HG03575 (cell line): ENCODE data around the gene INHBE.
"Not testable (repeated sequence)": the region's sequence is repeated elsewhere in the genome, so short reads cannot be mapped to it uniquely, and the experiment has no call there.

Source experiments
- ATAC-seq: cut with Tn5 transposase; IDR thresholded peaks from one replicate; pipeline ENCODE4 v1.9.1; 2021; ENCODE audit not compliant: unreplicated experiment, insufficient number of reproducible peaks, low FRiP score; ENCODE audit errors: extremely low read depth

Gene INHBE

DNA sequence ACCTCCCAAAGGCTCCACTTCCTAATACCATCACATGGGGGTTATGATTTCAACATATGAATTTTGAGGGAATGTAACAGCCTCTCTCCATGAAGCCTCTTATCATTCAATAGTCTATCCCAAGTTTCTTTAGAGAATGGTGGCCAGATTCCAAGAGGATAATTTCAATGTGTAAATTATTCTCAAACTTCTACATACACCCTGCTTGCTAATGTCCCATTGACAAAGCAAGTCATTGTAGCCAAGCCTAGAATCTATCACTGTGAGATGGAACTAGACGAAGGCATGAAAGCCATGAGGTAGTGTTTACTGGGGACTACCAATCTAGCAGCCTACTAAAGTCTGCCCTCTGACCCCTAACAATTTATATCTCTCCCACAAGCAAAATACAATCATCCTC is 16.7 kb upstream of the INHBE start:
- ATAC-seq, result no peak

DNA sequence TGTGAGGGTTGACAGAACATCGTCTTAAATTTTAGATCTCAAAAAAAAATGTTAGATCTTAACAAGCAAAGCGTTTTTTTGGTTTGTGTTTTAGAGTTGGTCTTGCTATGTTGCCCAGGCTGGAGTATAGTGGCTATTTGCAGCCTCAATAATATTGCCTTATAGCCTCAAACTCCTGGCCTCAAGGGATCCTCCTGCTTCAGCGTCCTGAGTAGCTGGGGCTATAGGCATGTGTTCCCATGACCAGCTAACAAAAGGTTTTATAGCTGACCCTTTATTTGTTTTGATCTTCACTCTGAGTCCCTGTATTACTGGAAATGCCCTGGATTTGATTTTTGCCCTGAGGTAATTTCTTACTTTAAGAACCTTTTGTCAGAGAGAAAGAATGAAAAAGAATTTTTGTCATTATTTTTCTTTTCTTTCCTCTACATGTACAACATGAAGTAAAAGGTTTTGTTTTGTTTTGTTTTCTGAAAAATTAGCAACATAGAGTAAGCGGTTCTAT is 15.3 kb upstream of the INHBE start:
- no peak for ATAC-seq

DNA sequence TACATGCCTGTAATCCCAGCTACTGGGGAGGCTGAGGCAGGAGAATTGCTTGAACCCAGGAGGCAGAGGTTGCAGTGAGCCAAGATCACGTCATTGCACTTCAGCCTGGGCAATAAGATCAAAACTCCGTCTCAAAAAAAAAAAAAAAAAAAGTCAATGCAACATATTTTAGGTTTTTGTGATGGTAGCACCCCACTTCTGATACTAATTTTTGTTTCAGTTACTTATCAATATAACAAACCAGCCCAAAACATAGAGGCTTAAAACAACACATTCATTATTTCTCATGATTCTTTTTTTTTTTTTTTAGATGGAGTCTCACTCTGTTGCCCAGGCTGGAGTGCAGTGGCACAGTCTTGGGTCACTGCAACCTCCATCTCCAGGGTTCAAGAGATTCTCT is 13.7 kb upstream of the INHBE start:
- not testable (repeated sequence) for ATAC-seq

DNA sequence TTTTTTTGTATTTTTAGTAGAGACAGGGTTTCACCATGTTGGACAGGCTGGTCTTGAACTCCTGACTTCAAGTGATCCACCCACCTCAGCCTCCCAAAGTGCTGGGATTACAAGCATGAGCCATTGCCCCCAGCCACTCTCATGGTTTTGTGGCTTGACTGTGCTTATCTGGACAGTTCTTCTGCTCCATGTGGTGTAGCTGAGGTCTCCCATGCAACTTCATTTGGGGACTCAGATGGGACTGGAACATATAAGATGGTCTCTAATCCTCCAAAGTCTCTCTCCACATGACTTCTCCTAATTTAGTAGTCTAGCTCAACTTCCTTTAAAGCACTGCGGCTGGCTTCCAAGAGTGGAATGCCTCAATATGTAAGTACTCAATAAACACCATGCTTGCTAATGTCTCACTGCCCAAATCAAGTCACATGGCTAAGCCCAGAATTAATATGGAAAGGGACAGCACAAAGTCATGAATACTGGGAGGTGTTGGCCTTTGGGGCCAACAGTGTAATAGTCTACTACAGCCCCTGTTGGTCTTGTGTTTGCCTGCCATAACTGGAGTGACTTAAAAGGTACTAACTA is 13.2 kb upstream of the INHBE start:
- no peak for ATAC-seq

DNA sequence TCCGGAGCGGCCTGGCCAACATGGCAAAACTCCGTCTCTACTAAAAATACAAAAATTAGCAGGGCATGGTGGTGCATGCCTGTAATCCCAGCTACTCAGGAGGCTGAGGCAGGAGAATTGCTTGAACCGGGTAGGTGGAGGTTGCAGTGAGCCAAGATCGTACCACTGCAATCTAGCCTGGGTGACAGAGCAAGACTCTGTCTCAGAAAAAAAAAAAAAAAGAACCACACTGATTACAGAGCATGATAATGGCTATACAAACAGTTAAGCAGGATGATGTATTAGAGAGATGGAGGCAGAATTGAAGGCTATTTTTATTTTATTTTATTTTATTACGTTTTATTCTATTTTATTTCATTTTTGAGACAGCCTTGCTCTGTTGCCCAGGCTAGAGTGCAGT is 10.8 kb upstream of the INHBE start:
- not testable (repeated sequence) for ATAC-seq

DNA sequence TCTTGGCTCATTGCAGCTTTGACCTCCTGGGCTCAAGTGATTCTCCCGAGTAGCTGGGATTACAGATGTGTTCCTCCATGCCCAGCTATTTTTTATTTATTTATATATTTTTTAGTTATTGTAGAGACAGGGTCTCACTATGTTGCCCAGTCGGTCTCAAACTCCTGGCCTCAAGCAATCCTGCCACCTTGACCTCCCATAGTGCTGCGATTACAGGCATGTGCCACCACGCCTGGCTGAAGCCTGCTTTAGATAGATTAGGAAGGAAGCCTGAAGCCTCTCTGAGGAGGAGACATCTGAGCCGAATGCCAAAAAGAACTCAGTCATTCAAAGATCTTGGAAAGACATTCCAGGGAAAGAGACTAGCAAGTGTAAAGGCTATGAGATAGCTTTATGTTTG is 10.4 kb upstream of the INHBE start:
- no peak for ATAC-seq

DNA sequence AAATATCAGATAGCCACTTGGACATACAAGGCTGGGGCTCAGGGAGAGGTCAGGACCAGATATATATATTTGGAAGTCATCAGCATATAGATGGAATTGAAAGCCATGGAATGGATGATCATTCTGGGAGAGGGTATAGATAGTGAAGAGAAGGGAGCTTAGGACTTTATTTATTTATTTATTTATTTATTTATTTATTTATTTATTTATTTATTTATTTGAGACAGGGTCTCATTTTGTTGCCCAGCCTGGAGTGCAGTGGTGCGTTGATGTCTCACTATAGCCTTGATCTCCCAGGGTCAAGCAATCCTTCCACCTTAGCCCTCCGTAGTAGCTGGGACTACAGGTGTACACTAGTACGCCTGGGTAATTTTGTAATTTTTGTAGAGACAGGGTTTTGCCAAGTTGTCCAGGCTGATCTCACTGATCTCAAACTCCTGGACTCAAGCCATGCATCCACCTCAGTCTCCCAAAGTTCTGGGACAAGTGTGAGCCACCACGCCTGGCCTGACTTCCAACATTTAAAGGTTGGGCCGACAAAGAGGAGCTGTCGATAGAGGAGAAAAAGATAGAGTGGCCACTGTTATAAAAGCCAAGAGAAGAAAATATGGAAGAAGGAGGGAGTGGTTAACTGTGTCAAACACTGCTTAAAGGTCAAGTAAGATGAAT is 8.7 kb upstream of the INHBE start:
- no peak for ATAC-seq

DNA sequence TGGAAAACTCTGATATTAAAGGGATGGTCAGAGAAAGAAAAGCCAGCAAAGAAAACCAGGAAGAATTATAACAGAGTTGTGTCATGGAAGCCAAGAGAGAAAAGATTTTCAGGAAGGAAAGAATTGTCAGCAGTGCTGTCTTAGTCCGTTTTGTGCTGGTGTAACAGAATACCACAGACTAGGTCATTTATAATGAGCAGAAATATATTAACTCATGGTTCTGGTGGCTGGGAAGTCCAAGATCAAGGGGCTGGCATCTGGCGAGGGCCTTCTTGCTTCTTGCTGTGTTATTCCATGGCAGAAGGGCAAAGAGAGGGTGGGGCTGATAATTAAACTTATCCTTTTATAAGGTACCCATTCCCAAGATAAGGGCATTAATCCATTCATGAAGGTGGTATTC is 6.4 kb upstream of the INHBE start:
- no peak for ATAC-seq

DNA sequence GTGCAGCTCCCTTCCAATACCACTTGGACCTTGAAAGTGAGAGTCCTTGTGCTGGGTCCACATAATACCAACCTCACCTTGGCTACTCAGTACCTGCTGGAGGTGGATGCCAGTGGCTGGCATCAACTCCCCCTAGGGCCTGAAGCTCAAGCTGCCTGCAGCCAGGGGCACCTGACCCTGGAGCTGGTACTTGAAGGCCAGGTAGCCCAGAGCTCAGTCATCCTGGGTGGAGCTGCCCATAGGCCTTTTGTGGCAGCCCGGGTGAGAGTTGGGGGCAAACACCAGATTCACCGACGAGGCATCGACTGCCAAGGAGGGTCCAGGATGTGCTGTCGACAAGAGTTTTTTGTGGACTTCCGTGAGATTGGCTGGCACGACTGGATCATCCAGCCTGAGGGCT is 5.7 kb upstream of the INHBE start:
- ATAC-seq, result no peak

DNA sequence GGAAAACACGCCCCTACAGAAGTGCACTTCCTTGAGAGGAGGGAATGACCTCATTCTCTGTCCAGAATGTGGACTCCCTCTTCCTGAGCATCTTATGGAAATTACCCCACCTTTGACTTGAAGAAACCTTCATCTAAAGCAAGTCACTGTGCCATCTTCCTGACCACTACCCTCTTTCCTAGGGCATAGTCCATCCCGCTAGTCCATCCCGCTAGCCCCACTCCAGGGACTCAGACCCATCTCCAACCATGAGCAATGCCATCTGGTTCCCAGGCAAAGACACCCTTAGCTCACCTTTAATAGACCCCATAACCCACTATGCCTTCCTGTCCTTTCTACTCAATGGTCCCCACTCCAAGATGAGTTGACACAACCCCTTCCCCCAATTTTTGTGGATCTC is 5.0 kb upstream of the INHBE start:
- no peak for ATAC-seq

DNA sequence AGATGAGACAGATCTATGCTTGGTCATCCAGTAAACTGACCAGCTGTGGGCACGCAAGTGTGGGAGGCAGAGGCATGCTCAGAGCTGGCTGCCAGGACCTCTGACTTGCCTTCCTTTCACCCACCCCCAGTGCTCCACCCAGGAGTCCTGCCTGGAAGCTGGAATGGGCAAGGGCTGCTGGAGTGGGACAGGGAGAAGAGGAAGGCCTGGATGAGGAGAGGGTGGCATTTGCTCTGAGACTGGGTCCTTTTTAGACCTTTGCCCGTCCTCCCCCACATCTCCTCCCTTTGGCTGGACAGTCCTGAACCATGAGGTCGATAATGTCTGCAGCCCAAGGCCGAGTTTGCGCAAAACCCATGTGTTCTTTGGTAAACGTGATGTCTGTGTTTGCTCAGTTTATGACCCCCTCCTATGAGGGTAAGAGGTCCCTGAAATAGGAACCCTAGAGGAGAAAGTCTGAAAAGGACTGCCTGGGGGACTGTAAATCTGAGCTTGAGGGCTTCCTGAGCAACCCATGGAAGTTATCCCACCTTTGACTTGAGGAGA is 3.8 kb upstream of the INHBE start:
- no peak for ATAC-seq

DNA sequence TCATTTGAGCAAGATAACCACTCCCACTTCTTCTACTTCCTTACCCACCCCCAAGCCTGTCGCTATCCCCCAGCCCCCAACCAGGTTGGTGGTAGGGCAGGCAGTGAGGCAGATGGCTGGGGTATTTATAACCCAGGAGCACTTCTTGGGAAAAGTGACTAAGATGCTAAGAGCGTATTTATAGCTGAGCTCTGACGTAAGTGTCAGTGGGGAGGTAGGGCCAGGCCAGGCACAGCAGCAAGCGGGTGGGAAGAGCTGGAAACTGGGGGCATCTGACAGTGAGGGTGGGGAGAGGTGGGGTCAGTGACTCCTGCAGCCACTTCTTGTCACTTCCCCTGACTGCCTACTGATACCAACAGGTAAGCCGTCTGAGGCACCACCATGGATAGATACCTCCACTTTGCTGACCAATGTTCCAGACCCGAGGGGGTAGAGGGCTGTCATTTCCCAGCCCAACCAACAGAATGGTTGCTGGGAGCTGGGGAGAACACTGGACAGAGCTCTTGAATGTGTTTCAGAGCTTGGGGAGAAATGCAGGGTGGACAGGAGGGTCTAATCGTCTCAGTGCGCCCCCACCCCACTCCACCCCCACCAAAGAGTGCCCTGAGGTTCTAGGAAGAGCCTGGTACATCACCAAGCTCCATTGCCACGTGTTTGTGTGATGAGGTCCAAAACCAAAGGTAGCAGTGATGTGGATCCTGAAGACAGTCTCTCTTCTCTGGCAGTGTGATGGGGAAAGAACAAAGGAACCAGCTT is 2.7 kb upstream of the INHBE start:
- no peak for ATAC-seq

DNA sequence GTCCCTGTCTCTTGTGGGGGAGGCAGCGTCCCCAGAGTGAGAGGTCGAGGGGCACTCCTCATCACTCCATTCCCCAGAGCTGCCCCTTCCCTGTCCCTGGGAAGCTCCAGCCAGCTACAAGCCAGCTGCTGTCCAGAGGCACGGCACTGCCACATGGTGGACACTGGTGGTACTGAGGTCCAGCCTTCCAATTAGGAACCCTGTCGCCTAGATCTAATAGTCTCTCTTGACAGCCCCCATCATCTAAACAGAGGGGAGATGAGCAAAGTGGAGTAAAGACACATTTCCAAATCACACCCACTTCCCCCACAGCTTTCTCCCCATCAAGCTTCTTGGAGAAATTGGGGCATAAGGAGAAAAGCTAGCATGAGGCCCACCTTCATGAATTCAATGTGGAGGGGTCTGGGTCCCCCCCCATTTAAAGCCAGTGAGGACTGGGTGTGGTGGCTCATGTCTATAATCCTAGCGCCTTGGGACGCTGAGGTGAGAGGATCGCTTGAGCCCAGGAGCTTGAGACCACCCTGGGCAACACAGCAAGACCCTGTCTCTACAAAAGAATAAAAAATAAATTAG is 2.1 kb upstream of the INHBE start:
- ATAC-seq, result no peak

DNA sequence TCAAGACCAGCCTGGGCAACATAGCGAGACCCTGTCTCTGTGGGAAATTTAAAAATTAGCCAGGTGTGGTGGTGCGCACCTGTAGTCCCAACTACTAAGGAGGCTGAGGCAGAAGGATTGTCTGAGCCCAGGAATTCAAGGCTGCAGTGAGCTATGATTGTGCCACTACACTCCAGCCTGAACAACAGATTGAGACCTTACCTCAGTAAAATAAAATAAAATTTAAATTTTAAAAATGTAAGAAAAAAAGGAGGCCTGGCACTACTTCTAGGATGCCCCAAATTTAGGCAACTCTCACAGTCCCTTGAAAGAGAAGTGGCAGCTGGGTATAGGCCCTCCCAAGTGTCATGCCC is 918 bp upstream of the INHBE start:
- no peak for ATAC-seq

DNA sequence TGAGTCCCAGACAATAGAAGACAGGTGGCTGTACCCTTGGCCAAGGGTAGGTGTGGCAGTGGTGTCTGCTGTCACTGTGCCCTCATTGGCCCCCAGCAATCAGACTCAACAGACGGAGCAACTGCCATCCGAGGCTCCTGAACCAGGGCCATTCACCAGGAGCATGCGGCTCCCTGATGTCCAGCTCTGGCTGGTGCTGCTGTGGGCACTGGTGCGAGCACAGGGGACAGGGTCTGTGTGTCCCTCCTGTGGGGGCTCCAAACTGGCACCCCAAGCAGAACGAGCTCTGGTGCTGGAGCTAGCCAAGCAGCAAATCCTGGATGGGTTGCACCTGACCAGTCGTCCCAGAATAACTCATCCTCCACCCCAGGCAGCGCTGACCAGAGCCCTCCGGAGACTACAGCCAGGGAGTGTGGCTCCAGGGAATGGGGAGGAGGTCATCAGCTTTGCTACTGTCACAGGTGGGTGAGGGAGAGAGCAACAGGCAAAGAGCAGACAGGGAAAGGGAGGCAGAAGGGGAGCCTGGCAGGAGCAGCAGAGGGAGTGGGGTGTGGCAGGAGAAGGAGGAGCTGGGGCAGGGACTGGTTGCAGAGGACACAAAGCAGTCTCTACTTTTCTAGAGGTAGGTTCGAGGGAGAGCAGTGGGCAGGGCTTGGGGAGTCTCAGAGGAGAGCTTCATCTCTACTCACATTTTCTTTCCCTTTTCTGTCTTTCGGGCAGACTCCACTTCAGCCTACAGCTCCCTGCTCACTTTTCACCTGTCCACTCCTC is 452 bp downstream of the INHBE start:
- ATAC-seq, result no peak

DNA sequence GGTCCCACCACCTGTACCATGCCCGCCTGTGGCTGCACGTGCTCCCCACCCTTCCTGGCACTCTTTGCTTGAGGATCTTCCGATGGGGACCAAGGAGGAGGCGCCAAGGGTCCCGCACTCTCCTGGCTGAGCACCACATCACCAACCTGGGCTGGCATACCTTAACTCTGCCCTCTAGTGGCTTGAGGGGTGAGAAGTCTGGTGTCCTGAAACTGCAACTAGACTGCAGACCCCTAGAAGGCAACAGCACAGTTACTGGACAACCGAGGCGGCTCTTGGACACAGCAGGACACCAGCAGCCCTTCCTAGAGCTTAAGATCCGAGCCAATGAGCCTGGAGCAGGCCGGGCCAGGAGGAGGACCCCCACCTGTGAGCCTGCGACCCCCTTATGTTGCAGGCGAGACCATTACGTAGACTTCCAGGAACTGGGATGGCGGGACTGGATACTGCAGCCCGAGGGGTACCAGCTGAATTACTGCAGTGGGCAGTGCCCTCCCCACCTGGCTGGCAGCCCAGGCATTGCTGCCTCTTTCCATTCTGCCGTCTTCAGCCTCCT is 1.1 kb downstream of the INHBE start:
- no peak for ATAC-seq

DNA sequence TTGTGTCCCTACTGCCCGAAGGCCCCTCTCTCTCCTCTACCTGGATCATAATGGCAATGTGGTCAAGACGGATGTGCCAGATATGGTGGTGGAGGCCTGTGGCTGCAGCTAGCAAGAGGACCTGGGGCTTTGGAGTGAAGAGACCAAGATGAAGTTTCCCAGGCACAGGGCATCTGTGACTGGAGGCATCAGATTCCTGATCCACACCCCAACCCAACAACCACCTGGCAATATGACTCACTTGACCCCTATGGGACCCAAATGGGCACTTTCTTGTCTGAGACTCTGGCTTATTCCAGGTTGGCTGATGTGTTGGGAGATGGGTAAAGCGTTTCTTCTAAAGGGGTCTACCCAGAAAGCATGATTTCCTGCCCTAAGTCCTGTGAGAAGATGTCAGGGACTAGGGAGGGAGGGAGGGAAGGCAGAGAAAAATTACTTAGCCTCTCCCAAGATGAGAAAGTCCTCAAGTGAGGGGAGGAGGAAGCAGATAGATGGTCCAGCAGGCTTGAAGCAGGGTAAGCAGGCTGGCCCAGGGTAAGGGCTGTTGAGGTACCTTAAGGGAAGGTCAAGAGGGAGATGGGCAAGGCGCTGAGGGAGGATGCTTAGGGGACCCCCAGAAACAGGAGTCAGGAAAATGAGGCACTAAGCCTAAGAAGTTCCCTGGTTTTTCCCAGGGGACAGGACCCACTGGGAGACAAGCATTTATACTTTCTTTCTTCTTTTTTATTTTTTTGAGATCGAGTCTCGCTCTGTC is 1.8 kb downstream of the INHBE start:
- no peak for ATAC-seq

DNA sequence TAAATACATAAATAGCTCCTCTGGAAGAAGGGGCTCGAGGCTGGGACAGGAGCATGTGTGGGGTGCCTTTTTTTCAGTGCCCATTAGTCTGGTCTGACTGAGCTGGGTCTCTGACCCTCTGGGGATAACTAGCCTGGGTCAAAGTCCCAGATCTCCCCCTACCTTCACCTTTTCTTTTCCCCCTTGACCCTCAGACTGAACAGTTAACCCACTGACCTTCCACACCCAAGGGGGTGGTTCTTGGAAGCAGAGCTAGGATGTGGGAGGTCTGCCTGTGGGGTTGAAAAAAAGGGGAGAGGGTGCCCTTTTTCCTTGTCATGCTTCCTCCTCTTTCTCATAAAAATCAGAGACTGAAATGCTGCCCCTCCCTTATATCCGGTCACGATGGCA is 3.6 kb downstream of the INHBE start:
- no peak for ATAC-seq
